Stimulated activated CD4-positive, alpha-beta T cell treated with anti-CD3 and anti-CD28 coated beads, Interleukin-2, amount 100 ng/mL, for 24 hours (primary cell): Measurements from ENCODE around the gene LUC7L2.
"Not testable (repeated sequence)": the region's sequence is repeated elsewhere in the genome, so short reads cannot be mapped to it uniquely, and the experiment has no call there.

Experiments used
- DNase-seq, 2 donors: peaks; one replicate each; pipeline ENCODE4 v3.0.0-alpha.2; 2020

The LUC7L2 gene

GRCh38 chr7:139359366-139360209 is at the start of gene LUC7L2:
Gene LUC7L2, plus strand, starts transcription at chr7:139359894. Its CDS starts 368 bp downstream, at chr7:139360262.
- DNase-seq = peak; percentile 99

GRCh38 chr7:139317939-139318505 is 41.7 kb upstream of the LUC7L2 start:
- DNase-seq = no peak

- no peak for DNase-seq
These were observed 38.5 kb upstream of the LUC7L2 start for GRCh38 chr7:139321071-139321745.

GRCh38 chr7:139324709-139325108 is 35.0 kb upstream of the LUC7L2 start:
- not testable (repeated sequence) for DNase-seq

- DNase-seq = no peak
These were observed 31.3 kb upstream of the LUC7L2 start for GRCh38 chr7:139328375-139328774.

- no peak for DNase-seq
These were observed 30.6 kb upstream of the LUC7L2 start for GRCh38 chr7:139329119-139329518.

GRCh38 chr7:139330333-139331030 is 29.2 kb upstream of the LUC7L2 start:
- no peak for DNase-seq

GRCh38 chr7:139332697-139333359 is 26.9 kb upstream of the LUC7L2 start:
- no peak for DNase-seq

- DNase-seq = not testable (repeated sequence)
These were observed 26.3 kb upstream of the LUC7L2 start for GRCh38 chr7:139333443-139333842.

GRCh38 chr7:139334399-139335150 is 25.1 kb upstream of the LUC7L2 start:
- no peak for DNase-seq

GRCh38 chr7:139339025-139339424 is 20.7 kb upstream of the LUC7L2 start:
- DNase-seq = no peak

GRCh38 chr7:139339698-139340036 is 20.0 kb upstream of the LUC7L2 start:
- DNase-seq = no peak

- peak; percentile 97 to 99 for DNase-seq
These were observed 19.5 kb upstream of the LUC7L2 start for GRCh38 chr7:139340037-139340807.

GRCh38 chr7:139340808-139341057 is 19.0 kb upstream of the LUC7L2 start:
- no peak for DNase-seq

GRCh38 chr7:139341058-139341775 is 18.5 kb upstream of the LUC7L2 start, which contains the start of gene FMC1:
Gene FMC1, plus strand, starts transcription at chr7:139341337. Its CDS starts 48 bp downstream, at chr7:139341385.
- peak; percentile 86 to 90 for DNase-seq

- no peak for DNase-seq
These were observed 17.9 kb upstream of the LUC7L2 start for GRCh38 chr7:139341776-139342226.

GRCh38 chr7:139345042-139345441 is 14.7 kb upstream of the LUC7L2 start:
- no peak for DNase-seq

- DNase-seq = no peak
These were observed 8.7 kb upstream of the LUC7L2 start for GRCh38 chr7:139351027-139351426.

GRCh38 chr7:139354729-139355128 is 5.0 kb upstream of the LUC7L2 start:
- no peak for DNase-seq

GRCh38 chr7:139355320-139355719 is 4.4 kb upstream of the LUC7L2 start:
- no peak for DNase-seq
